T-helper 2 cell treated with Interferon-gamma antibody and Interleukin-4, amounts not matched to agents 100 ng/mL and 5 ng/mL, for 36 hours (primary cell): ENCODE results near the gene USP54. TPM values are rescaled to one million over a fixed set of nuclear protein-coding genes. Genes with fewer than 3 reads are reported as not detected.
"Not testable (repeated sequence)": the region's sequence is repeated elsewhere in the genome, so short reads cannot be mapped to it uniquely, and the experiment has no call there.

Experiments used
- intact Hi-C: fragments of 100-400 bp; cut with micrococcal nuclease; formaldehyde crosslinking; loops from one replicate; pipeline ENCODE4 v1.15.1; 2023
- total RNA-seq: library from RNA; stranded (reverse); gene quantifications from 2 replicates; pipeline ENCODE4 v1.2.3, GENCODE V29; 2022

Gene USP54
- total RNA-seq, 1 donor from 2014 or later: 2.5 TPM

- intact Hi-C loops: no loop called here
These were observed 1.5 kb downstream of the USP54 start for GRCh38 chr10:73589563-73590126.

DNA sequence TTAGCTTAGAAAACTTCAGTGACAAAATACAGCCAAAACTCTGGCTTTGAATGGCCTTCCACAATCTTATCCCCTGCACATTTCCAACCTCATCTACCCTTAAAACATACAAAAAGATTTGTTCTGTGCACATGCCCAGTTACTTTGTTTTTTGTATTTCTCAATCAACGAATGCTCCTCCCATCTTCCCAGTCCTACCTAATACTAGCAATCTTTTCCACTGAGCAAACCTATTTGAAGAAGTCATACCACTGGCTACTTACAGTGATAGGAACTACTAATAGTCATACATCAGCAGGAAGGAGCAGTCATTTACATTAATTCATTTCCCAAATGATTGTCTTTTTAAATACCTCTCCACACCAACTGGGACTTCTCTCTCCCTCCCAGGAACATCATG is 2.5 kb downstream of the USP54 start:
- intact Hi-C loops: no loop called here

- intact Hi-C loops: no loop called here
These were observed 4.6 kb downstream of the USP54 start for GRCh38 chr10:73586583-73586984.

DNA sequence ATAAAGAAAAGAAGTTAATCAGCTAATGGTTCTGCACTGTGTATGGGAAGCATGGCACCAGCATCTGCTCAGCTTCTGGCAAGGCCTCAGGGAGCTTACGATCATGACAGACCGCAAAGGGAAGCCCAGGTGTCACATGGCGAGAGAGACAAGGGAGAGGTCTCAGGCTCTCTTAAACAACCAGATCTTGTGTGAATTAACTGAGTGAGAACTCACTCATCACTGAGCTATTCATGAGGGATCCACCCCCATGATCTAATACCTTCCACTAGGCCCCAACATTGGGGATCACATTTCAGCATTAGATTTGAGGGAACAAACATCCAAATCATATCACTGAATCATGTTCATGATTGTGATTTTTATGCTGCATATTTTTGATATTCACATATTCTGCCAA is 5.8 kb downstream of the USP54 start:
- intact Hi-C loops: no loop called here

GRCh38 chr10:73584737-73585136 is 6.4 kb downstream of the USP54 start:
- intact Hi-C loops: no loop called here

DNA sequence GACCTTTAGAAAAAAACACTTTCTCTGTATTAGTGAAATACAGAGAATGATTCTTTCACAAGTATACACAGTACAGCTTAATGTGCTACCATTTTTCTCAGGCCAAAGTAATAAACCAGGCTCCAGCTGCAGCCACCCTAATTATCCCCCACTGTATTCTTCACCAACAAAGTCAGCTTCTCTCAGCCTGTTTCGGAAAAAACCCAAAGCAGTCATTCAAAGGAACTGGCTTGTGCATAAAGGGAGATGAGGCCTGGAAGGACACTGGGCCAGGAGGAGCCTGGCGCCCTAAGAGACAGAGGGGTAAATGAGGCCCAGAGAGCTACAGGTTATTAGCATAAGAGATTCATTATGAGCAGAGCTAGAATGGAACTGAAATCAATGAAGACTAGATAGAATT is 9.2 kb downstream of the USP54 start:
- intact Hi-C loops: no loop called here

GRCh38 chr10:73578927-73579326 is 12.2 kb downstream of the USP54 start:
- intact Hi-C loops: not testable (repeated sequence)

- intact Hi-C loops: no loop called here
These were observed 13.4 kb downstream of the USP54 start for GRCh38 chr10:73577788-73578187.

- intact Hi-C loops: no loop called here
These were observed 14.1 kb downstream of the USP54 start for GRCh38 chr10:73576890-73577591.

DNA sequence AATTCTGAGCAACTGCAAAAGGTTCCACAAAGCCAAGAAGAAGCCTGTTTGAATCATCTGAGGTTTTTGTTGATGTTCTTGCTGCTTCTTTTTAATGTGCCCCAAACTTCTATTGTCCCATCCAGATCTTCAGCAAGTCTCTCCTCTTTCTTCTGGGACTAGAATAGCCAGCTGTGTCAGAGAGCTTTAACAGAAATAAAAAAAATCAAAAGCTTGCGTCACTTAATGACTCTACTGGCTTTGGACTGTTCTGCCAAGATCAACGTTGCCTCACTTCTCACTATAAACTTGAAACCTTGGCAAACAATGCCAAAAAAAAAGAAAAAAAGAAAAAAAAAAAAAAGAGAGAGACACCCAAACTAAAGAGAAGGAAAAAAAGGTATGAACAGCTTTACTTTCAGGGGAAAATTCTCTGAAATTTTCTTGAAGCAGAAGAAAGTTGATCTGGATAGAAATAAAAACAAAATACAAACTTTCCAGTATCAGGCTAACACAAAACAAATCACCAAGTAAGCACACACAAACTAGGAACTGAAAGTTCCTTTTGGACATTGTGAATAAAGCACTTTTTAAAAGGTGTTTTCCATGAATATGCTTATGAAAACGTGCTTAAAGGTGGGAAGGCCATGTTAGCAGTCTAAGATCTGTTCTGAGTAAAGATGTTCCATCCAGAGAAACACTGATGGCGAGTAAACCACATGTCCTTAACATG is 14.8 kb downstream of the USP54 start:
- intact Hi-C loops: no loop called here

- intact Hi-C loops: not testable (repeated sequence)
These were observed 24.1 kb downstream of the USP54 start for GRCh38 chr10:73567025-73567424.

- intact Hi-C loops: no loop called here
These were observed 29.9 kb downstream of the USP54 start for GRCh38 chr10:73561192-73561591.

- intact Hi-C loops: no loop called here
These were observed 31.6 kb downstream of the USP54 start for GRCh38 chr10:73559590-73559989.

- intact Hi-C loops: no loop called here
These were observed 34.3 kb downstream of the USP54 start for GRCh38 chr10:73556855-73557254.

- intact Hi-C loops: no loop called here
These were observed 36.4 kb downstream of the USP54 start for GRCh38 chr10:73554721-73555120.

- intact Hi-C loops: no loop called here
These were observed 37.4 kb downstream of the USP54 start for GRCh38 chr10:73553761-73554160.

DNA sequence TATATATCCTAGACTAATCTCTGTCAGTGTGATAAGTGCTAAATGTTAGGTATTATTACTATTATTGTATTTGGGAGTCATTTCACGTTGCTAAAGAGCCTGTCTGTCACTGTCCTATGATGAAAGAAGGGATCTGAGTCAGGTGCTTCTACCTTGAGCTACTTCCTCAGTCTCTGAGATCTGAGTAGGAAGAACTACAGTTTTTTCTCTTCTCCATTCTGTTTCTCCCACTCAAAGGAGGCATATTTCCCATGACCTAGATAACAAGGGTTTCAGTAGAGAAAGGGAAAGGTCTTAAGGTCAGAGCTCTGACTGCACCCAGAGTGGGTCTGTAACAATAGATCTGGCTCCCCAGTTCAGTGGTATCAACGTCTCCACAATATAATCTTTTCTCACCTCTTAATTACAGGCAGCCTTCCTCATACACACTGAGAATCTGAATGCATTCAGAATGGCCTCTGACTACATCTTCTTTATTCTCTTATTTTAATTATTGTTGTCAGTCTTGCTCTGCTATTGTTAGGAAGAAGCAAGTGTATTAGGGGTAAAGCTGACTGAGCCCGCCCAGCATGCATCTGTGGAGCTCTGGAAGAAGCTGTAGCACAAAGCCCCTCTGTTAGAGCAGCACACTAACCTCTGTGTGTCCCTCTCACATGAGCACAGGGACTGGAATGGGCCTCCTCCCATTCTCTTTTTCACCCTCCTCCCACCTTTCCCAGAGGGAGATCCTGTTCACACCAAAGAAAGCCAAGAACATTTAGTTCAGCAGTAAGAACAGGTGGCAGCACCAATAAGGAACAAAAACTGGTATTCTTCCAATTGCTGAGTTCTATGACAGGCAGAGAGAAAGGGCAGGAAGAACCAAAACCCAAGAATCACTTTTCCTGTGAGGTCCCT is 38.1 kb downstream of the USP54 start:
- intact Hi-C loops: no loop called here

- intact Hi-C loops: no loop called here
These were observed 39.6 kb downstream of the USP54 start for GRCh38 chr10:73551515-73551914.

GRCh38 chr10:73545357-73545756 is 45.8 kb downstream of the USP54 start:
- intact Hi-C loops: no loop called here

DNA sequence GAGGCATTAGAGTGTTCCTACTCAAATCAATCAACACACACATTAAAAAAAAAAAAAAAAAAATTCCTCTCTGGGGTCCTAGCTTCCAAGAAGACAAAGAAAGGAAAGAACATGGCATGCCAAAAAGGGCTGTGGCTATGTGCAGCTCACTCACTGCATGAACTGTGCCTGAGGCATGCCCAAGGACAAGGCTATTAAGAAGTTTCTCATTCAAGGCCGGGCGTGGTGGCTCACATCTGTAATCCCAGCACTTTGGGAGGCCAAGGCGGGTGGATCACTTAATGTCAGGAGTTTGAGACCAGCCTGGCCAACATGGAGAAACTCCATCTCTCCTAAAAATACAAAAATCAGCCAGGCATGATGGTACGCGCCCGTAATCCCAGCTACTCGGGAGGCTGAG is 53.4 kb downstream of the USP54 start:
- intact Hi-C loops: loop anchor here (5.0 kb wide), 1 partner anchor 90 kb away; no protein-coding TSS in a partner anchor

GRCh38 chr10:73537288-73537687 is 53.9 kb downstream of the USP54 start:
- intact Hi-C loops: loop anchor here (5.0 kb wide), 1 partner anchor 90 kb away; no protein-coding TSS in a partner anchor
